A549 treated with CORT108297 at 1 μM for 4 hours (cell line): Measurements from ENCODE around the gene ADGRF3. TPM values are rescaled to one million over a fixed set of nuclear protein-coding genes. Genes with fewer than 3 reads are reported as not detected.

Experiments used
- total RNA-seq: library from RNA; stranded (reverse); fragments of 200-300 nt; extraction: Qiagen RNA extraction; gene quantifications from 5 replicates; pipeline ENCODE4 v1.2.3, GENCODE V29; 2022

ADGRF3 gene
- total RNA-seq, result 0.07 to 0.25 TPM (median 0.16 TPM) in 5 replicates

DNA sequence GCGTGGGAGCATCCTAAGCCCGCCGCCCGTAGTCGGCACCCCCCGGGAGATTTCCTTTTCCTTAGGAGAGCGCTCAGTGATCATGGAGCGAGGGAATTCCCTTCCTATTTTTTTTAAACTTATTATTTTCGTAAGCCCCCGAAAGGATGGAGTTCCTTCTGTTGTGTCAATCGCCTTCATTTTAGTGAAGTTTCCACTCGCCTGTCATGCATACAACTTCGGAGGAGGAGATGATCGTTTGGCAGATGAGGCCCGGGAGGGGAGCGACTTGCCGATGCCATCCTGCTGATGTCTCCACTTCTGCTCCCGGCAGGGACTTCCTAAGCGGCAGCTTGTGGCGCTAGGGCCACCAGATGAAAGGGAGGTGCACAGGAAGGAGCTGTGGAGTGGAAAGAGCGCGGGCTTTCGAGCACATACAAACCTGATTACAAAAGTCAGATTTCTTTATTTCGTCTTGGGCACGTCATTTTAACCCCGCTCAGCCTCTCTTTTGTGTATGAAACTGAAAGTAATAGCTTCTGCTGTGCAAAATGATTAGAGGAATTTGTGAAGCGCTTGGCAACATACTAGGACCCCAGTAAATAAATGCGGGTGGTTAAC is at the start of gene ADGRF3:
TSS of gene ADGRF3 (minus strand) at position 336 of the 600 bp plus-strand sequence. CDS start 555 bp downstream, outside the sequence.

GRCh38 chr2:26345545-26346453 is 790 bp downstream of the ADGRF3 start, which contains the start of gene SELENOI:
SELENOI (plus strand) TSS chr2:26346143; CDS start chr2:26346233, 90 bp downstream.

Other genes starting within 250 kb of the ADGRF3 start
- 5.0 to 10.6 TPM (median 7.4 TPM) in 5 replicates for gene GAREM2, start 173.7 kb downstream of the ADGRF3 start, total RNA-seq
- 116 to 149 TPM (median 119 TPM) in 5 replicates for gene HADHA, start 102.2 kb downstream of the ADGRF3 start, total RNA-seq
- gene HADHB, start 101.8 kb downstream of the ADGRF3 start, total RNA-seq, result 96.8 to 104 TPM (median 101 TPM) in 5 replicates
- 17.3 to 20.9 TPM (median 19.6 TPM) in 5 replicates for gene SELENOI, start 646 bp downstream of the ADGRF3 start, total RNA-seq
- 0.19 to 0.34 TPM (median 0.25 TPM) in 5 replicates for gene DRC1, start 55.1 kb upstream of the ADGRF3 start, total RNA-seq
- gene OTOF, start 131.3 kb upstream of the ADGRF3 start, total RNA-seq, result 0.05 to 0.15 TPM (median 0.07 TPM) in 5 replicates